Measurements from ENCODE around the gene ANO7. TPM values are rescaled to one million over a fixed set of nuclear protein-coding genes. Genes with fewer than 3 reads are reported as not detected.

ANO7 gene
- total RNA-seq, 1 donor from 2014 or later, result 1.2 TPM

DNA sequence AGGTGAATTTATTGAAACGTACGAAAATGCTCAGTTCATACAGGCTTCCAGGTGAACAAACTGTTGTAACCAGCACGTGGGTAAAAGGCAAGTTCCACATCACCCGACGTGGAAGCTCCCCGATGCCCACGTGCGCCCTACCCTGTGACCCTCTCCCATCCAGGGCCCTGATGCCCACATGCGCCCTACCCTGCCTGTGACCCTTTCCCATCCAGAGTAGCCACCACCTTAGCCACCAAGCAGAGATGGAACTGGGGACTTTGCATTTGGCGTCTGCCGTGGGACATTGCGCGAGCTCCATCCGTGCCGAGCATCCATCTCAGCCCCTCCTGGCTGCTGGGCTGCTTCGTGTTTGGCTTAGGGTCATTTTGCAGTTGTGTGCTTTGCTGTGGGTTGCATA lies 37.5 kb downstream of the ANO7 start:
- ChIA-PET POLR2A (no interaction called here), CTCF (no interaction called here)
- Mint-ChIP-seq H3K4me3 (no peak overlapping the region), H3K36me3 (ENCODE audit: low read depth) (peaks cover 49% of the 10 kb centered on the region), H3K9me3 (no peaks in the 10 kb centered on the region), H3K27me3 (no peaks in the 10 kb centered on the region), H3K27ac (no peak overlapping the region), H3K4me1 (no peaks in the 10 kb centered on the region)
- ATAC-seq (ENCODE audit: low read depth) (no peak), DNase-seq (no peak)
- TF ChIP-seq, protein P1, sequence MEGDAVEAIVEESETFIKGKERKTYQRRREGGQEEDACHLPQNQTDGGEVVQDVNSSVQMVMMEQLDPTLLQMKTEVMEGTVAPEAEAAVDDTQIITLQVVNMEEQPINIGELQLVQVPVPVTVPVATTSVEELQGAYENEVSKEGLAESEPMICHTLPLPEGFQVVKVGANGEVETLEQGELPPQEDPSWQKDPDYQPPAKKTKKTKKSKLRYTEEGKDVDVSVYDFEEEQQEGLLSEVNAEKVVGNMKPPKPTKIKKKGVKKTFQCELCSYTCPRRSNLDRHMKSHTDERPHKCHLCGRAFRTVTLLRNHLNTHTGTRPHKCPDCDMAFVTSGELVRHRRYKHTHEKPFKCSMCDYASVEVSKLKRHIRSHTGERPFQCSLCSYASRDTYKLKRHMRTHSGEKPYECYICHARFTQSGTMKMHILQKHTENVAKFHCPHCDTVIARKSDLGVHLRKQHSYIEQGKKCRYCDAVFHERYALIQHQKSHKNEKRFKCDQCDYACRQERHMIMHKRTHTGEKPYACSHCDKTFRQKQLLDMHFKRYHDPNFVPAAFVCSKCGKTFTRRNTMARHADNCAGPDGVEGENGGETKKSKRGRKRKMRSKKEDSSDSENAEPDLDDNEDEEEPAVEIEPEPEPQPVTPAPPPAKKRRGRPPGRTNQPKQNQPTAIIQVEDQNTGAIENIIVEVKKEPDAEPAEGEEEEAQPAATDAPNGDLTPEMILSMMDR (IDR thresholded peaks at IDR 0.05), result no peak
- intact Hi-C loops (cut with micrococcal nuclease), result no loop called here

DNA sequence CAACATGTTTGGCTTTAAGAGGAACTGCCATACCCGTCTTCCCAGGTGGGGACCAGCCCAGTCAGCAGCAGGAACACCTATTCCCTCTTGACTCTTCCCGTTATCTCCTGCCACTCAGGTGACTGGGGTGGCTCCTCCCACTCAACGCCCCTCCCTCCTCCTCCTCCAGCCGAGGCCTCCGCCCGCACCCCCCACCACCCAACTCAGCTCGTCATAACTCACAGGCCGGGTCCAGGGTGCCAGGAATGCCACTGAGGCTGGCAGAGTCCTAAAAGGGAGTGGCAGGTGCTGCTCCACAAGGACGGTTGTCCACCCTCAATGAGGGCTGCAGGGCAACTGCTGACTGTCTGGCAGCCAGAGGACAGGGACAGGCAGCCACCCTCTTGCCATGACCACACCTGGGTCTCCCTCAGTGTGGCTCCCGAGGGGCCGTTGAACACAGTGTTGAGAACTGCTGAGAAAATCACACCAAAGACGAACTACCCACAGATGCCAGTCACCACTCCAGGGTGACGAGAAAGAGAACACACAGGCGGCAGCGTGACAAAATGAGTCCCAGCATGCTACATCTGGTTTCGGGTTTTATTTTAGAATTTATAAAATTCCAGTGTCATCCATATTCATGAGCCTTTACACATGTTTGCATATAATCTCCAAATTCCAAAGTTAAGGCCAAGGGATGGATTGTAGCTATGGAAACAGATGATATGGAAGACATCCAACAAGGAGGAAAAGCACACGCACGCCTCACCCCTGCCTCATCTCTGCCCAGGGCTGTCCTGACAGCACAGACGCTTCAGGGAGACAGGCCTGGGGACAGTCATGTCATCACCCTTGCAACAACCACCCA lies 38.5 kb downstream of the ANO7 start:
- H3K4me3 Mint-ChIP-seq, result no peak overlapping the region
- no peaks in the 10 kb centered on the region for H3K9me3 Mint-ChIP-seq
- H3K27ac Mint-ChIP-seq, result no peak overlapping the region
- no peak for DNase-seq
- POLR2A ChIA-PET, result no interaction called here
- intact Hi-C loops (cut with micrococcal nuclease), result no loop called here
- peaks cover 59% of the 10 kb centered on the region for H3K36me3 Mint-ChIP-seq (ENCODE audit: low read depth)
- no peaks in the 10 kb centered on the region for H3K4me1 Mint-ChIP-seq
- H3K27me3 Mint-ChIP-seq, result no peaks in the 10 kb centered on the region
- CTCF ChIA-PET, result no interaction called here
- no peak for ATAC-seq (ENCODE audit: low read depth)
- TF ChIP-seq, protein P1 (IDR thresholded peaks at IDR 0.05), result no peak

- intact Hi-C loops (cut with micrococcal nuclease), result no loop called here
- Mint-ChIP-seq H3K9me3 (no peaks in the 10 kb centered on the region), H3K27ac (no peak overlapping the region), H3K4me3 (no peak overlapping the region), H3K27me3 (no peaks in the 10 kb centered on the region), H3K36me3 (ENCODE audit: low read depth) (peaks cover 64% of the 10 kb centered on the region), H3K4me1 (no peaks in the 10 kb centered on the region)
- TF ChIP-seq, protein P1 (IDR thresholded peaks at IDR 0.05), result no peak
- ChIA-PET POLR2A (no interaction called here), CTCF (no interaction called here)
- ATAC-seq (ENCODE audit: low read depth), result no peak
- DNase-seq, result no peak
These were observed 39.1 kb downstream of the ANO7 start for GRCh38 chr2:241227594-241227993.

- Mint-ChIP-seq H3K27me3 (no peaks in the 10 kb centered on the region), H3K27ac (no peak overlapping the region), H3K4me1 (no peaks in the 10 kb centered on the region), H3K36me3 (ENCODE audit: low read depth) (peaks cover 71% of the 10 kb centered on the region), H3K9me3 (no peaks in the 10 kb centered on the region), H3K4me3 (no peak overlapping the region)
- DNase-seq, result no peak
- intact Hi-C loops (cut with micrococcal nuclease), result no loop called here
- POLR2A ChIA-PET, result no interaction called here
- no peak for ATAC-seq (ENCODE audit: low read depth)
- TF ChIP-seq, protein P1 (IDR thresholded peaks at IDR 0.05), result no peak
- CTCF ChIA-PET, result no interaction called here
These were observed 39.8 kb downstream of the ANO7 start for GRCh38 chr2:241228081-241228859.

DNA sequence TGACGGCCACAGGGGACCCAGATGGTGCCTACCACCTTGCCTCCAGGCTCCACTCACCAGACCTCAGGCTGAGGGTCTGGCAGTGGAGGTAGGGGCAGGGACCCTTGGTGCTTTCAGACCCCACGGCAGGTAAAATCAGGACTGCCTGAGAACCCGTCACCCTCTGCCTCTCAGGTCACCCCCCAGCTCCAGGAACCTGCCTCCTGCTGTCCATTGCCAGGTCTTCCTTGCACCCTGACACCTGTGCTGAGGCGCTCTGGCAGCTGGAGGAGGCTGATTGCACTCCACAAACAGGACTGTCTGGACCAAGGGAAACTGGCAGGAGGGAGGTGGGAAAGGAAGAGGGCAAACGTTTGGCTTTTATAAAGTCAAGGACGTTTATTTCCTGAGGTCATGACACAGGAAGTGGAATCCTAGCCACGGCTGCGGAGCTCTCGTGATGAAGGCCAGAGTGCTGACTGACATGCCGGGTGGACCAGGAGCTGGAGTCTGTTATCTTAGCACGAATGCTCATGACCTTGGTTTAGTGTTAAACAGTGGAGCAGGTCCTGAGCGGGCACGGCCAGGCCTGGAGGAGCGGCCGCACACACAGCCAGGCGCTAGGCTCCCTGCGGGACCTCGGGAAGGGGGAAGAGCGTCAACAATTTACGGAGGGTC lies 40.5 kb downstream of the ANO7 start:
- TF ChIP-seq, protein P1 (IDR thresholded peaks at IDR 0.05), result no peak
- DNase-seq (no peak), ATAC-seq (ENCODE audit: low read depth) (no peak)
- ChIA-PET CTCF (no interaction called here), POLR2A (interaction anchor here (0.6 kb wide), 1 partner anchor 150 kb away, joined by 3 read pairs; no protein-coding TSS in a partner anchor)
- Mint-ChIP-seq H3K4me1 (no peaks in the 10 kb centered on the region), H3K27ac (no peak overlapping the region), H3K9me3 (no peaks in the 10 kb centered on the region), H3K36me3 (ENCODE audit: low read depth) (peaks cover 78% of the 10 kb centered on the region), H3K4me3 (no peak overlapping the region), H3K27me3 (no peaks in the 10 kb centered on the region)
- intact Hi-C loops (cut with micrococcal nuclease), result no loop called here

All from activated B cell treated with CpG ODN at 0.5 μM for 24 hours (primary cell).